ENCODE results near the gene CIT.

- TF ChIP-seq, protein P1, sequence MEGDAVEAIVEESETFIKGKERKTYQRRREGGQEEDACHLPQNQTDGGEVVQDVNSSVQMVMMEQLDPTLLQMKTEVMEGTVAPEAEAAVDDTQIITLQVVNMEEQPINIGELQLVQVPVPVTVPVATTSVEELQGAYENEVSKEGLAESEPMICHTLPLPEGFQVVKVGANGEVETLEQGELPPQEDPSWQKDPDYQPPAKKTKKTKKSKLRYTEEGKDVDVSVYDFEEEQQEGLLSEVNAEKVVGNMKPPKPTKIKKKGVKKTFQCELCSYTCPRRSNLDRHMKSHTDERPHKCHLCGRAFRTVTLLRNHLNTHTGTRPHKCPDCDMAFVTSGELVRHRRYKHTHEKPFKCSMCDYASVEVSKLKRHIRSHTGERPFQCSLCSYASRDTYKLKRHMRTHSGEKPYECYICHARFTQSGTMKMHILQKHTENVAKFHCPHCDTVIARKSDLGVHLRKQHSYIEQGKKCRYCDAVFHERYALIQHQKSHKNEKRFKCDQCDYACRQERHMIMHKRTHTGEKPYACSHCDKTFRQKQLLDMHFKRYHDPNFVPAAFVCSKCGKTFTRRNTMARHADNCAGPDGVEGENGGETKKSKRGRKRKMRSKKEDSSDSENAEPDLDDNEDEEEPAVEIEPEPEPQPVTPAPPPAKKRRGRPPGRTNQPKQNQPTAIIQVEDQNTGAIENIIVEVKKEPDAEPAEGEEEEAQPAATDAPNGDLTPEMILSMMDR (IDR thresholded peaks at IDR 0.05), result no peak
- TF ChIP-seq POLR2A (IDR thresholded peaks at IDR 0.05), result no peak
Measured at GRCh38 chr12:119668324-119668841, 208.7 kb downstream of the CIT start.

Measured in Peyer's patch (tissue), 4 donors.